Measurements from ENCODE around the gene LBX2. TPM values are rescaled to one million over a fixed set of nuclear protein-coding genes. Genes with fewer than 3 reads are reported as not detected.

The LBX2 gene
- total RNA-seq, 1 experiment from 2014 or later: 0.97 TPM

DNA sequence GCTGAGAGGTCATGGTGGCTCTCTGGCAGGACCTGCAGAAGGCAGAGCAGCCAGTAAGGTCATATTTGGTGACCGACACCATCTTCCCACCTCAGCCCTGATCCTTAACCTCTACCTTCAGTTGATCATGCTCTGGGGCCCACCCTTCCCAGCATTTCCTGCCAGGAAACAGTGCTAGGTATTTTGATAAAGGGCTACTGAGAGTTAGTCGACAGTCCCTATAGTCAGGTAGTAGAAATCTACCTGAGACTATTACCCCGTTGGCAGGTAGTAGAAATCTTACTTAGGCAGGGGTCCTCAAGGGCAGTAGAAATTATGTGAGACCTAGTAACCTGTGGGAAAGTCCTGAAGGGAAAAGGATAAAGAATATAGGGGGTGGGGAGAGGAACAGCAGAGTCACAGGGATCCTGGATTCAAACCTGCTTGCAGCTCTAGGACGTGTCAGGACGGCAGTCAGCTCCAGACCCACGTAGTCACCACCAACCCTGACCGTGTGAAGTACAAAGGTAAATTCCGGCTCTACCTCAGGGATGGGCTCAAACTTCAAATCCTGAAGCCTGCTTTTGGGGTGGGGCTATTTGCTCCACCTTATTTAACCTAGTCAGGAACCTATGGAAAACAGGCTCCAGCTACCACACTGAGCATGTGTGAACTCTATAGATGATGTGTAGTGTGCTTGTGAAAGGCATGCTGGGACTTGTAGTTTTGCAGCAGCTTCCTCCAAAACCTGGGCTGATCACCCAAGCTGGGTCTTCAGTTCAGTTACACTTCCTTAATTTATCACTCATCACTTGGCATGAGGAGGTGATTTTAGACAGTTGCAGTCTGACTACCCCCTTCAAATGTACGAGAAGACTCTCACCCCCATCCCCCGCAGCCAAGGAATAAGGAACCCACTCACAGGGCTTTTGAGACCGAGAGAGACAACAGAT lies 26.6 kb upstream of the LBX2 start, which contains the start of gene DQX1:
Gene DQX1, minus strand, starts transcription at position 515 of the 932 bp plus-strand sequence. Its CDS starts 502 bp downstream, at position 13.
- no peak for DNase-seq (ENCODE audit: low read depth)

DNA sequence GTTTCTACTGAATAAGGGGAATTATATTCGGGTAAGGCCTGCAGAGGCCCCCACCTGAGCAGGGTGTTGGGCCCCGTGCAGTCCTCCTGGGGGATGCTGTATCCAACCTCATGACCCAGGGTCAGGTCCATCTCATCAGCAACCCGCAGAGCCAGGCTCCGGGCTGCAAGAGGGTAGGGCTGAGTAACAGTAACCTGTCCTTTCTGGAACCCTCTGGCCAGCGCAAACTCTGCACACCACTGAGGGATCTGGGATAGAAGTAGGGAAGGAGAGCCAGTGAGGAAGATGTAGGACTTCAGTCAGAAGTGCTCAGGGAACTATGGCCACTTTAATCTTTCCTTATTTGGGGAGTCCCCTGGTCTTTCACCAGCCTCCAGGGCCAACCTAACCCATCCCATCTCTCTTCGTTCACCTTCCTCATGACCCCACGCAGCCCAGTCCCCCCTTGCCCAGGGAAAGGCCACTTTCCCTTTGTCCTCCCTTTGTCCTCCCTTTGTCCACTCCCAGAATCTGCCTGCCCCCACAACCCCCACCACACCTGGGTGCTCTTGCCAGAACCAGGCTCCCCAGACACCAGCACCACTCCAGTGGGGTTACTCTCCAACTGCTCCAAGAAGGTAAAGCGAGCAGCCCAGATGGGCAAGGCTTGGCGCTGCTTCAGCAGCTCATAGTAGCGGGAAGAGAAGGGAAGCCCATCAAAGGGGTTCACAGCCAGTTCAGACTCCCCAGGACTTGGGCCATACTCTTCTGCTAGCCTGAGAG lies 25.7 kb upstream of the LBX2 start:
- no peak for DNase-seq (ENCODE audit: low read depth)

DNA sequence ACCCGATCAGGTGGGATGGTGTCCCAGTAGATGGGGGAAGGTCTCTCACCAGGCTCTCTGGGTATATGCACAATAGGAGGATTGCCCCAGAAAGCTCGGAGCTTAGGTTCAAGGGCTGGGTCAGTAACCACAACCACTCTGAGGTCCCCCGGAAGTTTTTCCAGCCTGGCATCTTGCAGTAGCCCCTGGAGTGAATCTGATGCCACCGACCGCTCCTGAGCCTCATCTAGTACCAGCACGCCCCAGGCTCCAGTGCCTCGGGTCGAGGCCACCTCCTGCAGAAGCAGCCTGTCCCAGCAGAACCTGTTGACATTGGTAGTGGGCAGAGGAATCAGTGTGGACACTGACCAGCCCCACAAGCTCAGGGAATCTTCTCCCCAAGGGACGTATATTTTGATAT lies 24.6 kb upstream of the LBX2 start:
- DNase-seq (ENCODE audit: low read depth): no peak

DNA sequence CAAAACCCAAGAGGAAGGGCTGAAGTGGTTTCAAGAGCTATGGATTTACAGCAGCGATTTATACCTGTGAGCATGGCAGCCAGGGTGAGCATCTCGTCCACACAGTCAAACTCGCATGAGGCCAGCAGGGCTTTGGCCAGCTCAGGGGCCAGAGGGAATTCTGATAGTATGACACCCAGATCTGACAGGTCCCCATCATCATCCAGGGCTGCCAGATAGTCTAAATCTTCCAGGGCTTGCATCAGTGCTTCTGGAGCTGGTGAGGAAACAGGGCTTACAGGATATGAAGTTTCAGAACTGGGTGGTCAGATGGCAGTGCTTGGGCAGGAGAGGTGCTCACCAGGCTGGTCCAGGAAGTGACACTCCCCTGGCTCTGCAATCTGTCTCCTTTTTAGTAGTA lies 23.1 kb upstream of the LBX2 start:
- no peak for DNase-seq (ENCODE audit: low read depth)

DNA sequence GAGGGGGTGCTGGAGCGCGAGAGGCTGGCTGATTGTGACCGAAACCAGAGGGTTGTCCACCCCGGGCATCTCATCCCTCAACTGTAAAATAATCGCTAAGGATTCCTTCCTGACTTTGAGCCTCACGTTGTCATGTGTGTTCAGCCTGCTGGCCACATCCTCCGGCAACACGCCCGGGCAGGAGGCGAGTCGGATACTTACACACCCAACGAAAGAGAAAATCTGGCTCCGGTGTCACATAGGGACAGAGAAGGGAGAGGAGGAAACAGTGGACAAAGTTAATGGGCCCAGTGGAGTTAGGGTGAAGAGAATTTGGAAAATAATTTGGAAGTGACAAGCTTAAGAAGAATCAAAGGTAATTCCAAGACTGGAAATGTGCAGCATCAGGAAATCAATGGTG lies 17.2 kb upstream of the LBX2 start:
- DNase-seq (ENCODE audit: low read depth): no peak

DNA sequence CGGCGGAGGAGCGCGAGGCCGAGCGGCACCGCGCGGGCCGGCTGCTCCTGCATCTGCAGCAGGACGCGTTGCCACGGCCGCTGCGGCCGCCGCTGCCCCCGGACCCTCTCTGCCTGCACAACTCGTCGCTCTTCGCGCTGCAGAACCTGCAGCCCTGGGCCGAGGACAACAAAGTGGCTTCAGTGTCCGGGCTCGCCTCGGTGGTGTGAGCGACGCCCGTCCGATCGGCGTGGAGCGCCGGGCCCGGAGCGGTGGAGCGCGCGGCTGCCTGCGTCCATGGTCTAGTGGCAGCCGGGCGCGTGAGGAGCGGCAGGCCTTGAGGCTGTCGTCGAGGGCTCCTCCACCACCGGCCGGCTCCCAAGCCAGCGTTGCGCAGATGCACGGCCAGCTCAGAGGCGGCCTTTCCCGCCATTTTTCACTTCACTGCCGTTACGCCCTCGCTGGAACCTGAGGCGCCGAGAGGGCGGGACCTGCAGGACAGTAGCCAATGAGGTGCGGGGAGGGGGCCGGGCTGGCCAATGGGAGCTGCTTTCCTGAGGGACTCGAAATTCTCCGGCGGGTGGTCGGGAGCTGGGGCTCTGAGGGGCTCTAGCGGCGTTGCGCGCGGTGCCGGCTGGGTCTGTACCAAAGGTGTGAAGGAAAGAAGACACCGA lies 16.7 kb upstream of the LBX2 start:
- DNase-seq (ENCODE audit: low read depth): no peak

DNA sequence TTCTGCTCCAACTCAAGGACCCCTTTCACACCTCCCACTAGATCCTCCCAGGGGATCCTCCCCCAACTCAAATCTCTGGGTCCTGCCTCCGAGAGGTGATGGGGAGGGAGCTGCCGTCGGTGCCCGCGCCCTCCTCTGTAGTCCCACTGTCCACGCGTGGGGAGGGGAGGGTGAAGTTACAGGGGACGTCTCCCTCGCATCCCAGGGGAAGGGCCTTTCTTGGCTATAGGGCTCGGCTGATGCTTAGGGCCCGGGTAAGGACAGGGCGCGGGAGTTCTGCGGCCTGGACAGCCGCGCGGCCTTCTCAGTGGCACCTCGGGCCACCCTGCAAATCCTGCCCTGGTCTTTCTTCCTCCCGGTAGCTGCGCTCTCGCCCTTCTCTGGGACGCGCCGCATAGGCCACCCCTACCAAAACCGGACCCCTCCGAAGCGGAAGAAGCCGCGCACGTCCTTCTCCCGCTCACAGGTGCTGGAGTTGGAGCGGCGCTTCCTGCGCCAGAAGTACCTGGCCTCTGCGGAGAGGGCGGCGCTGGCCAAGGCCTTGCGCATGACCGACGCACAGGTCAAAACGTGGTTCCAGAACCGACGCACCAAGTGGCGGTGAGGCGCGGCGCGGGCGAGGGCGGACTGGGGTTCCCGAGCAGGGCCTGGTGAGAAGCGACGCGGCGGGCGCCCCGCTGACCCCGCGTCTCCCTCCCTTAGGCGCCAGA lies 16.0 kb upstream of the LBX2 start:
- no peak for DNase-seq (ENCODE audit: low read depth)

DNA sequence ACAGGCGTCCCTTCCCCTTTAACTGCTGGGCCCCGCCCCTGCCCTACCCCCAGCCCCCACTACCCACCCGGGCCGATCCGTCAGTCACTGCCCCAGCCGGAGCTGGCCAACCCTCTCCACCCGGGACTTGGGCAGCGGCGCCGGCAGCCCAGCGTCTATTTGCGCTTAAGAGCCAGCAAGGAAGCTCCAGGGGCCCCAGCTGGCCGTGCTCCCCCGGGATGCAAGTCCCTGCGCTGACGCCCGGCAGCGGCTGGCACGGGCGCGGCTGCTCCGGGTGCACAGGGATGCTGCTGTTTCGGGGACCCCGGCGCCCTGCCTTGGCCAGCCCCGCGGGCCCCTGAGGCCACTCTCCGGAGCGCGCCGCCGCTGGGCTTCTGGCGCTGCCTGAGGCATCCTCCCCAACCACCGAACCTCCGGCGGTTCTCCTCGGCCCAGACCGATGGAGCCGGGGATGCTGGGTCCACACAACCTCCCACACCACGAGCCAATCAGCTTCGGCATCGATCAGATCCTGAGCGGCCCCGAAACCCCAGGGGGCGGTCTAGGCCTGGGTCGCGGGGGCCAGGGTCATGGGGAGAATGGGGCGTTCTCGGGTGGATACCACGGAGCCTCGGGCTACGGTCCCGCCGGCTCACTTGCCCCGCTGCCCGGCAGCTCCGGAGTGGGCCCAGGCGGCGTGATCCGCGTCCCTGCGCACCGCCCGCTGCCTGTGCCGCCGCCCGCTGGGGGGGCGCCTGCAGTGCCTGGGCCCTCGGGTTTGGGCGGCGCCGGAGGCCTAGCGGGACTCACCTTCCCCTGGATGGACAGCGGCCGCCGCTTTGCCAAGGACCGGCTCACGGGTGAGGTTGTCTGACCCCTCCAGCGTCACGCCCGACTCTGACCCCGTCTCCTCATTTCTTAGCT lies 15.2 kb upstream of the LBX2 start, which contains the start of gene TLX2:
Gene TLX2, plus strand, starts transcription at position 83 of the 903 bp plus-strand sequence. Its CDS starts 357 bp downstream, at position 440.
- DNase-seq (ENCODE audit: low read depth): no peak

DNA sequence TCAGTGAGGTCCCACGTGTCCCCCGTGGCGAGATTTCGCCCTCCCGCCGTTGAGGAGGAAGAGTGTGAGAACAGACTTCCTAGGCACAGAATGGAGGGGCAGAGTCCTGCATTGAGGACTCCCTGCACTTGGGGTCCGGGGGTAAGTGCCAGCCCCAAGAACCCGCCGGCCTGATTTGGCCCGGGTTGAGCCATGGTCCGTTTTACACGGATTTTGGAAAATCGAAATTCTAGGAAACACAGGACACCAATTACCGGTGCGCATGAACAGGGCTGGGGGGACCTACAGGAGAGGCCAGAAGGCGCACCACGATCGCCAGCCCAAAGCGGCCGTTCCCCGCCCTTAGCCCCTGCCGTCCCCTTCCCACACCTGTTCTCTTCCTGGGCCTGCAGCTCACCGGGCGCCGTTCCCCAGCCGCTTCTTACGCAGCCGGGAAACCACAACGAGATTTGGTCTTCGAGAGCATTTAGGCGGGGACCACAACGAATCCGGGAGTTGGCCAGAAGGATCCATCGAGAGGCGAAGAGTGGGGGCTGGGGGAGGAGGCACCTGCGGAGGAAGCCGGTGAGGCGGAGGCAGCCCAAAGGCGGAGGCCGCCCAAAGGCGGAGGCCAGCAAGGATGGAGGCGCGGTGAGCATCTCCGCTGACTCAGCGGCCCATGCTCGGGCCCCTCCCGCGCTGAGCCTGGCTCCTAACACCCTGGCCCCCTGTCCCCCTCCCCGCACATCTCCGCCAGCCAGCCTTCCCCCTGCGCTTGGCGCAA lies 14.4 kb upstream of the LBX2 start:
- DNase-seq (ENCODE audit: low read depth): peak; percentile 43

DNA sequence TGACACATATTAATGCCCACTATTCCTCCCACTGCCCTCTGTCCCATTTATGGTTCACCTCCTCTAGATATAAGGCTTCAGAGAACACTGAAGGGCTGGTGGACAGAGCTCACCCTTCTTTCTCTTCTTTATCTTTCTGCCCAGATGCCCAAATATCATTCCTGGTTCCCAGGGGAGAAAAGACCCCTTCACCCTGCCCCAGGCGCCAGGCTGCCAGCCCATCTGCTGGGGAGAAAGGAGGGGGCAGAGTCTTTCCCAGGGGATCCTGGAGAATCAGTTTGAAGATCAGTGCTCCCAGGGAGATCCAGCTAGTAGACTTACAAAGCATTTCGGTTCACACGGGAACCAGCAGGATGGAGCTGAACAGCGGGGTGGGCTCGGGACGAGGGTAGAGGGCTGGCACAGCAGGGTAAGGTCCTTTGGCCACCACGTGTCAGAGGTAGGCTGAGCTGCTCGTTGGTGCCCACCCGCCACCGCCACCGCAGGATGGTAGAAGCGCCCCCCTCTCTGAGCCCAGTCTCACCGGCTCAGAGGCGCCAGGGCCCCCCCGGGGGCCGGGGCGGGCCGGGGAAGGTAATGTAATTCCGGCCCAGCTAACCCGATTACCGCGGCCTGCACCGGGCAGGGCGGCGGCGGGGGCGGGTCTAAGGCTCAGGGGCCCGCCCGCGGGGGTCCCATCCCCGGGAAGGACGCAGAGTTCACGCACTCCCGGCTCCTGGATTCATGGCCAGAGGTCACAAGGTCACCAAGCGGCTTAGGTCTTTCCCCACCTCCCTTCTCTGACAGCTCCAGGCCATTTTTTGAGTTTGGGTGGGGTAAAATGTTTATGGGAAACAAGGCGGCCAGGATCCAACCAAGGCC lies 13.6 kb upstream of the LBX2 start:
- no peak for DNase-seq (ENCODE audit: low read depth)

DNA sequence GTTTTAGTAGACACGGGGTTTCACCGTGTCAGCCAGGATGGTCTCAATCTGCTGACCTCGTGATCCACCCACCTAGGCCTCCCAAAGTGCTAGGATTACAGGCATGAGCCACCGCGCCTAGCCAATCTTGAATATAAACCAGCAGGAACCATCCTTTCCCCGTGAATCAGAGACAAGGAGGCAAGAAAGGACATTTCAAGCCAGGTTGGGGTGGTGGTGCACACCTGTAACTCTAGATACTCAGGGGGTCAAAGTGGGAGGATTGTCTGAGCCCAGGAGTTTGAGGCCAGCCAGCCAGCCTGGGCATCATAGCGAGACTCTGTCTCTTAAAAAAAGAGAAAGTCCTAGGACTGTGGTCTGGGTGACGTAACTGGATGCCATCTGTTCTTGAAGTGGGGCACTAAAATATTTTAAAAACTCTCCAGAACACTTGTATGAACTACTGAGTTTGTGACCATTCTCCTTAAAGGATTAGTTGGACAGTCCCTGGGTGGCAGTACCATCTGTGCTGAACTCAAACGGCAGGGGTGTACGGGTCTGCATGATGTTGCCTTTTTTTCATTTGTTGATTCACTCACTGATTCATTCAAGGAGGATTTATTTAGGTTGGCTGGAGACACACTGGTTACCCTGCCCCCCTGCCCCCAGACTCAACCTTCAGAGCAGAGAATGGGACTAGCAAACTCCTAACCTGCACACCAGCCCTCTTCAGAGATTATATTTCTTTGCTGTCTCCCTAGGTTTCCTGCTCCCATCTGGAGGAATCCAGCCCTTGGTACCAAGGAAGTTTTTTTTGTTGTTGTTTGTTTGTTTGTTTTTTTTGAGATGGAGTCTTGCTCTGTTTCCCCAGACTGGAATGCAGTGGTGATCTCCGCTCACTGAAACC lies 11.9 kb upstream of the LBX2 start:
- peak; percentile 41 for DNase-seq (ENCODE audit: low read depth)

DNA sequence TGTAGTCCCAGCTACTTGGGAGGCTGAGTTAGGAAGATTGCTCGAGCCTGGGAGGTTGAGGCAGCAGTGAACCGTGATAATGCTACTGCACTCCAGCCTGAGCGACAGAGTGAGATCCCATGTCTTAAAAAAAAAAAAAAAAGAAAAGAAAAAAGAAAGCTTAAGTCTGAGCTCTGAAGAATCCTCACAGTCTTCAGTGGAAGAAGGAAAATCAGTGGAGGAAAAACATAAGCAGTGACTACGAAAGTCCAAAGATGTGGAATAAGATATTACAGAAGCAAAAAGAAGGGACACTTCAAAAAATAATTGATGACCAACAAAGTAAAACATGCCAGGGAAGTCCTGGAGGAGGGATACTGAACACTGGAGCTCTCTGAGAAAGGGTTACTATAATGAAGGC lies 10.9 kb upstream of the LBX2 start:
- DNase-seq (ENCODE audit: low read depth): no peak

DNA sequence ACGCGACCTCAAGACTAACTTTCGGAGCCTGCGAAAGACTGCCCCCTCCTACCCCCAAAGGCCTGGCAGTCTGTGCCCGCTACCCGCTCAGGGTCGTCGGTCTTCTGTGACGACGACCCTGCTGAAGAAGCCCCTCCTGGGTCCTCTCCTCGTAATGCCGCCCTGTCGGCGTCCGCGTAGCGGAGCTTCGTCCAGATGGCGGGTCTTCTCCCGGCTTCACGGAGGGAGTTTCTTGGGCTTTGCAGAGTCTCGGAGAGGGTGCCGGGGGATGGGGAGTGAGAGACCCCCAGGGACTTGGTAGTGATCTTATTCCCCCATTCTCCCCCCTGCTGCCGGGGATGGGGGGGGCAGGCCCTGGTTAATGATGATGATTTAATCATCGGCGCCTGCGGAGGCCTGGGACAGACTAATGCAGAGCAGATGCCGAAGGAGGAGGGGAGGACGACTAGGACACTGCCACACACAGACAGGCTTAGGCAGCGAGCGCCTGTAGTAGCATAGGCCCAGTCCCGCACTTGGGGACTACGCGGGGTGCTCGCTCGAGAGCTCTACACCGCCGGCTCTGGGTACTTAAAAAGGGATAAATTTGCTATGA lies 8.6 kb upstream of the LBX2 start:
- DNase-seq (ENCODE audit: low read depth): peak; percentile 40

DNA sequence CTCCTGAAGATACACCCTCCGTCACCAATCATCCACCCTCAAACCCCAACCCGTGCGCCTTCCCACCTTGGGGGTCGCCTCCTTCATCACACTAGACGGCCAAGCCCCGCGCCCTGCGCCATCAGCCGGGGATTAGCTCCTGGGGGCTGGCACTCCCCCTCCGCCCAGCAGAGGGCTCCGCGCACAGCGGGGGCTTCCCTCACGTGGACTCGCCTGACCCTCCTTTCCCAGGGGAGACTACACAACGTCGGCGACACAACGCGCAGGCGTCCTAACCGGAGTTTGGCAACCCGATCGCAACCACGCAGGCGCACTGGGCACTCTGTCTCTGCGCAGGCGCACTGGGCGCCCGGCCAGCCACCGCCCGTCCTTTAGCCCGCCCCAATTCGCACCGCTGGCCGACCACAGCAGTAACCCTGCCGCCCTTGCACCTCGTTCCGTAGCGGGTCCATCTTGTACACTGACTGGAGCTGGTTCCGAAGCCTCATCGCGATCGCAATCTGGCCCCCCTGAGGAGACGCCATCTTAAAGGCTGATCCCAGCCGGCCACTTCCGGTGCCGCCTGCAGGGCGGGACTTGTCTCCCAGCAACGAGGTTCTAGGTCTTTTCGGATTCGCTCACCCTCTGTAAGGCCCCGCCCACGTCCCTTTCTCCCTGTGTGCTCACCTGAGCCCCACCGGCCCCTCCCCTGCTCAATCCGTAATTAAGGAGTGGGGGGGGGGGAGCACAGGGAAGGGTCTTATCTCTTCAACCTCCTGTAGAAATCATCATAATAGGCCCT lies 7.9 kb upstream of the LBX2 start, which contains the start of gene PCGF1:
Gene PCGF1, minus strand, starts transcription at position 551 of the 781 bp plus-strand sequence. Its CDS starts 27 bp downstream, at position 524.
- peak; percentile 98 for DNase-seq (ENCODE audit: low read depth)

DNA sequence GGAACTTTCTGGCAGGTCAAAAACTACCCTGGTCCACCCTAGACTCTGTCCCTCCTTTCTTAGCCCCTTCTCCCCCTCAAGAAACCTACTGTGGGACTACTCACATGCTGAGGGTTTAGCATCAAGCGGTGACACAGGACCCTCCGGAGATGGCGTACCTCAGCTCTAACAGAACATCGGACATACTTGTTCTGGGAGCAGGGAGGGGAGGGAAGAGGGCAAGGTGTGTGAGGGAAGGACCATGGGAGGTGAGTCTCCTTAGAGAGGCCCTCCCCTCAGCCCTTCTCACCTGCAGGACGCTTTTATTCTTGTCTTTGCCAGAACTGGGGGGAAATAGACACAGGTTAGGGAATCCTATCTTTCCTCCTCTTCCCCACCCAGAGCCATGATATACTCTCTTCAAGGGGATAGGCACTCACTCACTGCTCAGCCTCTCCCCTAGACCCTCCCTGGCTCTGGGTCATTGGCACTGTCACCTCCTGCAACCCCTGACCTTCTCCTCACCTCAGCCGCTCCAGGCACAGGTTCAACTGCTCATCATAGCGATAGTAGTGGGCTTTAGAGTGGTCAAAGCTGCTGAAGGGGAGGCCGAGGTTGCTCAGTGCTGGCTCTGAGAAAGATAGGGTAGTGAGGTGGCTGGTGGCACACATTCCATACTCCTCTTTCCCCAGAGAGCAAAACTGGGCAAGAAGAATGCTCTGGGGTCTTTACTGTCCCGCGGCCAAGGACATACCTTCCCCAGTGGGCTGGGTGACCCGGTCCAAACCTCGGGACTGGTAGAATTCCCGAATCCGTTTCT lies 6.2 kb upstream of the LBX2 start:
- DNase-seq (ENCODE audit: low read depth): no peak
